Loucy (cell line): Measurements from ENCODE around the gene BPIFB2.

ENCODE experiments used
- CTCF ChIP-seq: fragments of 200-600 bp; sonication (generic); conservative IDR thresholded peaks from 2 replicates; pipeline ENCODE4 v1.5.1; 2014; ENCODE audit warnings: mild to moderate bottlenecking, antibody characterized with exemption, low read length
- EZH2phosphoT487 ChIP-seq: fragments of 200-600 bp; IDR thresholded peaks from 2 replicates; pipeline ENCODE4 v1.6.1; 2018; ENCODE audit warnings: antibody characterized with exemption, mild to moderate bottlenecking, moderate library complexity, borderline replicate concordance

- TF ChIP-seq CTCF, result no peak
- TF ChIP-seq EZH2phosphoT487, result no peak
Observed at GRCh38 chr20:33018169-33018931, 10.8 kb downstream of the BPIFB2 start.
